Activated T-cell treated with anti-CD3 and anti-CD28 coated beads, Interleukin-2, amount 50 U/mL, for 4 hours (primary cell): ENCODE results near the gene OR2A14. TPM values are rescaled to one million over a fixed set of nuclear protein-coding genes. Genes with fewer than 3 reads are reported as not detected.

Source experiments
- ATAC-seq, 2 donors: fragments of 200-7000 bp; cut with Tn5 transposase; one replicate each; pipeline ENCODE4 v1.10.0; 2021
- DNase-seq: peaks from one replicate; pipeline ENCODE4 v3.0.0-alpha.2; 2020
- H3K27me3 Mint-ChIP-seq: one replicate; pipeline ENCODE4 v1.8.0; 2021; ENCODE audit warnings: low read depth, mixed read lengths
- H3K36me3 Mint-ChIP-seq: one replicate; pipeline ENCODE4 v1.8.0; 2022; ENCODE audit warnings: mixed read lengths; ENCODE audit not compliant: insufficient read depth
- H3K4me1 Mint-ChIP-seq: one replicate; pipeline ENCODE4 v1.8.0; 2021; ENCODE audit warnings: low read depth, mixed read lengths
- H3K4me3 Mint-ChIP-seq: one replicate; pipeline ENCODE4 v1.8.0; 2021; ENCODE audit warnings: mild to moderate bottlenecking, moderate library complexity, mixed read lengths
- H3K9me3 Mint-ChIP-seq: one replicate; pipeline ENCODE4 v1.8.0; 2021; ENCODE audit warnings: mixed read lengths
- total RNA-seq, 3 donors: library from RNA; stranded (reverse); gene quantifications; one replicate each; pipeline ENCODE4 v1.2.1, GENCODE V29; 2021

OR2A14 gene
- not detected for total RNA-seq

- no peak for DNase-seq
- no peak within 1 kb of the TSS for H3K4me3 Mint-ChIP-seq
- H3K27me3 Mint-ChIP-seq: no peaks in the 10 kb centered on the region
- no peaks in the 10 kb centered on the region for H3K36me3 Mint-ChIP-seq
- ATAC-seq: no peak
- H3K4me1 Mint-ChIP-seq: no peaks in the 10 kb centered on the region
- H3K9me3 Mint-ChIP-seq: no peaks in the 10 kb centered on the region
Observed at GRCh38 chr7:144122876-144123275, at the start of gene OR2A14. TSS of gene OR2A14 (plus strand) at chr7:144123176. CDS start at chr7:144129113, 5,937 bp downstream.

GRCh38 chr7:144074374-144074773 is 48.6 kb upstream of the OR2A14 start:
- no peak for DNase-seq
- Mint-ChIP-seq H3K4me3 (no peak overlapping the region), H3K4me1 (no peaks in the 10 kb centered on the region), H3K9me3 (no peaks in the 10 kb centered on the region), H3K27me3 (peaks cover 4% of the 10 kb centered on the region), H3K36me3 (no peaks in the 10 kb centered on the region)
- ATAC-seq: no peak

DNA sequence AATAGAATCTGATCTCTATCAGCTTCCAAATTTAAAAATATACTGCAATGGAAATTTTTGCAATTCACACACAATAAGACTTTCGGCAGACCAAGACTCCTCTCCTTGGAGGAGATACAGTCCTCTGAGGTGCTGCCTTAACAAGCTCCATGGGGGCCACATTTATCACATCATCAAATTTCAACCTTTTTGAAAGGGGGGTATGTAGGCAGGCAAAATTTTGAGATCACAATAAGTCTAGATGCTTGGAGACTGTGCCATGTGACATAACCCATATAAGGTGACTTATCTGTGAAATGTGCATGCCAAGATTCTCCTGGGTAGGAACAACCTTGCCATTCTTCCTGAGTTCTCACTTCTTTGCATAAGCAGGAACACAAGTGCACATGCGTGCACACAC is 37.0 kb upstream of the OR2A14 start, which contains the start of gene OR2A12:
Gene OR2A12 (plus strand): TSS at position 301 of the 400 bp plus-strand sequence. CDS start 8,830 bp downstream, outside the sequence.
- Mint-ChIP-seq H3K36me3 (no peaks in the 10 kb centered on the region), H3K4me1 (no peaks in the 10 kb centered on the region), H3K4me3 (no peak within 1 kb of the TSS), H3K27me3 (peaks cover 2% of the 10 kb centered on the region), H3K9me3 (peaks cover 4% of the 10 kb centered on the region)
- ATAC-seq (no peak), DNase-seq (no peak)

DNA sequence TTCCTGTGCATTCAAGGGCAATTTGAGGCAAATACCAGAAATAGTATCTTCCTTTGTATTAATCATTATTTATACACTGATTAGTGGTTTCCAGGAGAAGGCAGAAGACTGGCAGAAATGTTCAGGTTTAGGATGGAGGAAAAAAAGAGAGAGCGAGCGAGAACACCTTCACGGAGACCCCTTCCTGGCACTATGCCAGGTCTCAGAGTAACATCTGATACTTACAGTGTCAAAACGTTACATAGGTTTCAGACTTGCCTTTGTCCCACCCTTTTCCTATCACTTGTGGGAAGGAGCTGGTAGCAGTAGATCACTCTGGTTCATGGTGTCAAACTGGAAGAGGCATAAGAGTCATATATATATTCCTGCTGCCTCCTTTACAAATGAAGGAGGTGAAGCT is 36.2 kb upstream of the OR2A14 start:
- Mint-ChIP-seq H3K36me3 (no peaks in the 10 kb centered on the region), H3K4me1 (no peaks in the 10 kb centered on the region), H3K27me3 (peaks cover 2% of the 10 kb centered on the region), H3K4me3 (no peak overlapping the region), H3K9me3 (peaks cover 7% of the 10 kb centered on the region)
- no peak for ATAC-seq
- DNase-seq: no peak

GRCh38 chr7:144087230-144087629 is 35.7 kb upstream of the OR2A14 start:
- DNase-seq: no peak
- H3K4me1 Mint-ChIP-seq: no peaks in the 10 kb centered on the region
- no peak for ATAC-seq
- H3K9me3 Mint-ChIP-seq: peaks cover 10% of the 10 kb centered on the region
- peaks cover 2% of the 10 kb centered on the region for H3K27me3 Mint-ChIP-seq
- H3K36me3 Mint-ChIP-seq: no peaks in the 10 kb centered on the region
- no peak overlapping the region for H3K4me3 Mint-ChIP-seq

GRCh38 chr7:144090667-144091066 is 32.3 kb upstream of the OR2A14 start:
- Mint-ChIP-seq H3K4me3 (no peak overlapping the region), H3K4me1 (no peaks in the 10 kb centered on the region), H3K36me3 (no peaks in the 10 kb centered on the region), H3K9me3 (peaks cover 10% of the 10 kb centered on the region), H3K27me3 (peaks cover 5% of the 10 kb centered on the region)
- DNase-seq (no peak), ATAC-seq (no peak)

DNA sequence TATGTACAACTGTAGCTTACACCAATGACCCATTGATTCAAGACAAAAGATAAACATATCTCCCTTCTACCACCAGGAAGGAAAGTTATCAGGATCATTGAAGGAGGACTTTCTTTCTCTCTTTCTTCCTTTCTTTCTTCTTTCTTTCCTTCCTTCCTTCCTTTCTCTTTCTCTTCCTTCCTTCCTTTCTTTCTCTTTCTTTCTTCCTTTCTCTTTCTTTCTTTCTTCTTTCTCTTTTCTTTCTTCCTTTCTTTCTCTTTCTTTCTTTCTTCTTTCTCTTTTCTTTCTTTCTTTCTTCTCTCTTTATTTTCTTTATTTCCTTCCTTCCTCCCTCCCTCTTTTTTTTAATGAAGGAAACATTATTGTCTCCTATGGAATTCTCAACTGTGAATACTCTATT is 24.2 kb upstream of the OR2A14 start:
- H3K36me3 Mint-ChIP-seq: no peaks in the 10 kb centered on the region
- H3K9me3 Mint-ChIP-seq: no peaks in the 10 kb centered on the region
- DNase-seq (no peak), ATAC-seq (no peak)
- no peak overlapping the region for H3K4me3 Mint-ChIP-seq
- H3K4me1 Mint-ChIP-seq: peaks cover 6% of the 10 kb centered on the region
- peaks cover 7% of the 10 kb centered on the region for H3K27me3 Mint-ChIP-seq

DNA sequence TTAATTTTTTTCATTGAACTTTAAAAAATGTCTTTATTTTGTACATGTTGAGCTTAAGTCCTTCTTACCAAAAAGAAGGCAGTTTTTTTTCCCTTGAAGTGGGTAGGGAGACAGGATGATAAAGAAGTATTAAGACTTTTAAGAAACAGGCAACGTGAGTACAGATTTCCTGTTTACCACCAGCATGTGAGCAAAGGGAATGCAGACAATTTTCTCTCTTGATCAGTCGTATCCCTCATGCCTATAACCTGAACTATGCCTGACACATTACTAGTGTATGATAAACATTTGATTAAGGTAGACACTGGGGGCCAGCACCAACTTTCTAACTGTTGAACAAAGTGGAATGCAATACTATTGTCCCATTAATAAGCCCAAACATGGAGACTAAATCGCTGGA is 22.4 kb upstream of the OR2A14 start:
- H3K4me3 Mint-ChIP-seq: no peak overlapping the region
- no peaks in the 10 kb centered on the region for H3K36me3 Mint-ChIP-seq
- H3K27me3 Mint-ChIP-seq: peaks cover 3% of the 10 kb centered on the region
- peaks cover 6% of the 10 kb centered on the region for H3K4me1 Mint-ChIP-seq
- ATAC-seq (no peak), DNase-seq (no peak)
- no peaks in the 10 kb centered on the region for H3K9me3 Mint-ChIP-seq

GRCh38 chr7:144102041-144102440 is 20.9 kb upstream of the OR2A14 start:
- DNase-seq: no peak
- peaks cover 3% of the 10 kb centered on the region for H3K27me3 Mint-ChIP-seq
- H3K9me3 Mint-ChIP-seq: no peaks in the 10 kb centered on the region
- ATAC-seq: no peak
- H3K4me3 Mint-ChIP-seq: no peak overlapping the region
- H3K4me1 Mint-ChIP-seq: peaks cover 6% of the 10 kb centered on the region
- H3K36me3 Mint-ChIP-seq: no peaks in the 10 kb centered on the region

- H3K9me3 Mint-ChIP-seq: no peaks in the 10 kb centered on the region
- H3K27me3 Mint-ChIP-seq: peaks cover 7% of the 10 kb centered on the region
- DNase-seq: no peak
- H3K4me3 Mint-ChIP-seq: no peak overlapping the region
- ATAC-seq: no peak
- H3K36me3 Mint-ChIP-seq: no peaks in the 10 kb centered on the region
- H3K4me1 Mint-ChIP-seq: peaks cover 6% of the 10 kb centered on the region
Observed at GRCh38 chr7:144105211-144105610, 17.8 kb upstream of the OR2A14 start.

- H3K36me3 Mint-ChIP-seq: no peaks in the 10 kb centered on the region
- H3K9me3 Mint-ChIP-seq: no peaks in the 10 kb centered on the region
- DNase-seq (no peak), ATAC-seq (no peak)
- no peaks in the 10 kb centered on the region for H3K4me1 Mint-ChIP-seq
- H3K4me3 Mint-ChIP-seq: no peak within 1 kb of the TSS
- H3K27me3 Mint-ChIP-seq: peaks cover 10% of the 10 kb centered on the region
Observed at GRCh38 chr7:144109283-144109682, 13.7 kb upstream of the OR2A14 start, which contains the start of gene OR2A2. TSS of gene OR2A2 (plus strand) at chr7:144109583. CDS start at chr7:144109583, 0 bp downstream.

DNA sequence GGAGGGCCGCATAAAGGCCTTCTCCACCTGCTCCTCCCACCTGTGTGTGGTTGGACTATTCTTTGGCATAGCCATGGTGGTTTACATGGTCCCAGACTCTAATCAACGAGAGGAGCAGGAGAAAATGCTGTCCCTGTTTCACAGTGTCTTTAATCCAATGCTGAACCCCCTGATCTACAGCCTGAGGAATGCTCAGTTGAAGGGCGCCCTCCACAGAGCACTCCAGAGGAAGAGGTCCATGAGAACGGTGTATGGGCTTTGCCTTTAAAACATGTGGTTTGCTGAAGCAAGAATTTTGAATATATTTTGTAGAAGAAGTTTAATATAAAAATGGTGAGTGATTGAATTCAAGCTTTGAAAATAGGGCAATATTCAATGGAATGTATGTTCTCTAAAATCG is 12.7 kb upstream of the OR2A14 start:
- ATAC-seq: no peak
- no peak for DNase-seq

GRCh38 chr7:144113651-144114050 is 9.3 kb upstream of the OR2A14 start:
- Mint-ChIP-seq H3K4me1 (no peaks in the 10 kb centered on the region), H3K9me3 (no peaks in the 10 kb centered on the region), H3K27me3 (peaks cover 3% of the 10 kb centered on the region), H3K36me3 (no peaks in the 10 kb centered on the region), H3K4me3 (no peak overlapping the region)
- ATAC-seq: no peak
- DNase-seq: no peak

More for the DNA sequence above, 12.7 kb upstream of the OR2A14 start:
- H3K36me3 Mint-ChIP-seq: no peaks in the 10 kb centered on the region
- peaks cover 10% of the 10 kb centered on the region for H3K27me3 Mint-ChIP-seq
- H3K4me3 Mint-ChIP-seq: no peak overlapping the region
- H3K4me1 Mint-ChIP-seq: no peaks in the 10 kb centered on the region
- no peaks in the 10 kb centered on the region for H3K9me3 Mint-ChIP-seq

DNA sequence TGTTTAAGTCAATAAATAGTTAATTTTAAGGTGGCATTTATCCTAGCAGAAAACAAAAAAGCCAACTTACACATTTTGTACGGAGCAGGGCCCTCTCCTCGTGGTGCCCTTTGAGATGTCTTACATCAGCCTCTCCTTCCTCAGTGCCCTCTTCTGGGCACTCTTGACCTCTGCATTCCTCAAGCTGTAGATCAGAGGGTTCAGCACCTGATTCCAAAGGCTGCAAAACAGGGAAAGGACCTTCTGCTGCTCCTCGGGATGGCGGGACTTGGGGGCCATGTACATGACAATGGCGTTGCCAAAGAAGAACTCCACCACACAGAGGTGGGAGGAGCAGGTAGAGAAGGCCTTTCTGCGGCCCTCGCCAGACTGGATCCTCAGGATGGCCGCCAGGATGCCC is 4.6 kb upstream of the OR2A14 start:
- no peak for ATAC-seq
- no peaks in the 10 kb centered on the region for H3K4me1 Mint-ChIP-seq
- H3K36me3 Mint-ChIP-seq: no peaks in the 10 kb centered on the region
- peaks cover 3% of the 10 kb centered on the region for H3K27me3 Mint-ChIP-seq
- no peak overlapping the region for H3K4me3 Mint-ChIP-seq
- no peak for DNase-seq
- H3K9me3 Mint-ChIP-seq: no peaks in the 10 kb centered on the region

- ATAC-seq: peak; percentile 95 to 99
- H3K4me1 Mint-ChIP-seq: no peaks in the 10 kb centered on the region
- no peaks in the 10 kb centered on the region for H3K9me3 Mint-ChIP-seq
- DNase-seq: peak; percentile 85
- H3K36me3 Mint-ChIP-seq: no peaks in the 10 kb centered on the region
- no peak overlapping the region for H3K4me3 Mint-ChIP-seq
- H3K27me3 Mint-ChIP-seq: peaks cover 2% of the 10 kb centered on the region
Observed at GRCh38 chr7:144127714-144128334, 4.8 kb downstream of the OR2A14 start.
